GM12892 (cell line): ENCODE results near the gene HES4.

ENCODE experiments used
- POLR2A ChIP-seq: IDR thresholded peaks from 2 replicates; pipeline ENCODE4 v1.6.1; 2011; ENCODE audit warnings: low read depth, low read length, control low read depth
- POLR2AphosphoS5 ChIP-seq: IDR thresholded peaks from 2 replicates; pipeline ENCODE4 v1.6.1; 2011; ENCODE audit warnings: low read depth, low read length, control low read depth
- TAF1 ChIP-seq: IDR thresholded peaks from 2 replicates; pipeline ENCODE4 v1.6.1; 2011; ENCODE audit warnings: low read depth, mild to moderate bottlenecking, control low read depth, low read length, borderline replicate concordance

DNA sequence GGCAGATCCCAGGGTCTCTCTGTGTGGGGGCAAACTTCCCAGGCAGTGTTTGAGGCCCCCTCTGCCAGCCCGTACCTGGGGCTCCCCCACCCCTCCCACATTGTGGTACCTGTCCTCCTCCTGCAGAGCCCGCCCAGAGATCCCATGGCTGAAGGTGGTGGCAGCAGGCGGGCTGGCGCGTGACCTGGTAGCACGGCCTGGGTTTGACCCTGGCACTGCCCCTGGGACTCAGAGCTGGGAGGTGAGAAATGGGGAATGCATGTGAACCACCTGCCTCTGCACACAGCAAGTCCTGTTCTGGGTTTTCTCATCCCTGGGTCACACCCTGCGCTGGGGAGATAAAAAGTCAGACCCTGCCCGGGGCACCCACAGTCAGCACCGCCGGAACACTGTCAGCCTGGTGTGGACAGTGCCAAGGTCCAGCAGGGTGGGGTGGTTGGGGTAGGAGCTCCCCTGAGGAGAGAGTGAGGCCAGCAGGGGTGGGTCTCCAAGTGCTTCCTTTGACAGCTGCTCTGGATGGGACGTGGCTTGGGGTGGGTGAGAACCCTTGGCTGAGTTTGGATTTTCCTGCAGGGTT, 31.9 kb upstream of the HES4 start:
- no peak for TF ChIP-seq TAF1
- TF ChIP-seq POLR2AphosphoS5 = no peak
- no peak for TF ChIP-seq POLR2A
